NCI-H146 treated with DMSO at 0.1 percent for 48 hours (cell line): ENCODE measurements around the gene PRSS33.

Experiments
- DNase-seq: peaks from one replicate; lab custom pipeline; 2025; ENCODE audit not compliant: unreplicated experiment; lab: John Stamatoyannopoulos, UW

Gene PRSS33

DNA sequence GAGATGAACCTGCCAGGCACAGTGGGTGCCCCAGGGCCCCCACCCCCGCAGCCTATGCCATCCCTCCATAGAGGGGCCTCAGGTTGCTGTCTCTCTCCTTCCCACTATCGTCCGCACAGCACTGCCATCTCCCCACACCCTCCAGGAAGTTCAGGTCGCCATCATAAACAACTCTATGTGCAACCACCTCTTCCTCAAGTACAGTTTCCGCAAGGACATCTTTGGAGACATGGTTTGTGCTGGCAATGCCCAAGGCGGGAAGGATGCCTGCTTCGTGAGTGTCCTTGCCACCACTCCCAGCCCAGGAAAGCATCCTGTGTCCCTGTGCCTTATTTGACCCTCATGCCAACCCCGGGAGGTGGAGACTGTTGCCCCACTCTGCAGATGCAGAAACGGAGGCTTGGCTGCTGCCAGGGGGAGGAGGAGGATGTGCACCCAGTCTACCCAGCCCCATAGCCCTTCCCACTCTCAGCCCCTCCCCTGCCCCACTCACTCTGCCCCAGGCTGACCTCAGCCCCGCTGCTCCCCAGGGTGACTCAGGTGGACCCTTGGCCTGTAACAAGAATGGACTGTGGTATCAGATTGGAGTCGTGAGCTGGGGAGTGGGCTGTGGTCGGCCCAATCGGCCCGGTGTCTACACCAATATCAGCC, 33.6 kb upstream of the PRSS33 start:
- no peak for DNase-seq

DNA sequence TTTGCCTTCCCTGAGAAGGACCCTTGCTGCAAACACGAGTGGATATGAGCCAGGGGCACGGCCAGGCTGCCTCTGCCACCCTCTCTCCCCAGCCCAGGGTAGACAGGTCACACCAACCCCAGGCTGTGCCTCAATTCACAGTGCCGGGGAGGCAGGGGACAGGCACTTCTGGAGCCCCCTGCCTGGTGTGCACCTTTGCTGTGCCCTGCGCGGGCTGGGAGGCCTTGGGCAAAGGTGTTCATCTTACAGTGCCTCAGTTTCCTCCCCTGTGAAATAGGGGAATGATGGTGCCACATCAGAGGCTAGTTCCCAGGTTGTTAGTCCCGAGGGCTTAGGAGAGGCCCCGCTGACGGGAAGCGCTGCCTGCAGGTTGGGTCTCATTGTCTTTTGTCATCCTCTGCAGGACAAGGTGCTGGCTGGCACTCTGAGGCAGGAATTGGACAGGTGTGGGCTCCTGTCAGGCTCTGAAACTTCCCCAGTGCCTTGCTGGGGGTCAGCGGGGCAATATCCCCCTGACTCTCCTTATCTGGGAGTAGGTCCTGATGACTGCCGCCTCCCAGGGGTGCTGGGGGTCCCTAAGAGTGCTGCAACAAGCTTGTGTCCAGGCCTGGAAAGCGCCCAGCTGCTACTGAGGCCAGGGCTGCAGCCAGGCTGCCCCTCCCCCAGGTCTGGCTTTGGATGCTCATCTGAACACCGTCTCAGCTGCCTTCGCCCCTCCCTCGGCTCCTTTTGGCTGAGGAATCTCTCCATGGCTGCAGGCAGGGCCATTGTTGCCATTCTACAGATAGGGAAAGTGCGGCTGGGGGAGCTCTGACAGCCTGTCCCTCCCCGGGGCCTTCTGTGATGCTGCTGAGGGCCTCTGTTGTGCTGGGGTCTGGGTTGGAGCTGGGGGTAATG, 32.8 kb upstream of the PRSS33 start:
- DNase-seq: no peak

DNA sequence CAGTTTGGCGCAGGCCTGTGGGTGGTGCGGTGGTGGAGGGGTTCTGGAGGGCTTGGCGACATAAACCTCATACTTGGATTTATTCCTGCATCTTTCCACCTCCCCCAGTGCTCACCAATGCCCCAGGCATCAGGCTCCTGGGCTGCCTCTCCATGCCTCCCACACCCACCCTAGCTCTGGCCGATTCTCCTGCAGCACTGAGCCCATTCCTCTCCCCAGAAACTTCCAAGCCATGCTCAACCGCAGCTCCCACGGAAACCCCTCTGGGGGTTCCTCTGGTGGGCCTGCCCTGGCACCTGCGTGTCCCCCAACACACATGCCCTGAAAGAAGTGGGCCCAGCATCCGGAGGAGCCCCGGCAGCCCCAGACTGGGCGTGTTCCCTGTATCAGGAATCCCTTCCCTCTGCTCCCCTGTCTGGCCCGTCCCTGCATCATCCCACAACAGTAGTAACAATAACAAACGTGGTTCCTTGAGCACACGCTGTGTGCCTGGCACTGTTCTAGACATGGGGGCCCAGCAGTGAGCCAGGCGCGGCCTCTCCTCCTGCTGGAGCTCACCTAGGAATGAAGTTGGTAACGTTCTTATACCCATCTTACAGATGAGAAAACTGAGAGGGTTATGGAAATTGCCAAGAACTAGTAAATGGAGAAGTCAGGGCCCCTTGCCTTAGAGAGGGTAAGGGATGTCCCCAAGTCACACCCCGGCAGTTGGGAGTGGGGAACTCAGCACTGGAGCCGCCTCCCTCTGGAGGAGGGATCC, 32.0 kb upstream of the PRSS33 start:
- no peak for DNase-seq

DNA sequence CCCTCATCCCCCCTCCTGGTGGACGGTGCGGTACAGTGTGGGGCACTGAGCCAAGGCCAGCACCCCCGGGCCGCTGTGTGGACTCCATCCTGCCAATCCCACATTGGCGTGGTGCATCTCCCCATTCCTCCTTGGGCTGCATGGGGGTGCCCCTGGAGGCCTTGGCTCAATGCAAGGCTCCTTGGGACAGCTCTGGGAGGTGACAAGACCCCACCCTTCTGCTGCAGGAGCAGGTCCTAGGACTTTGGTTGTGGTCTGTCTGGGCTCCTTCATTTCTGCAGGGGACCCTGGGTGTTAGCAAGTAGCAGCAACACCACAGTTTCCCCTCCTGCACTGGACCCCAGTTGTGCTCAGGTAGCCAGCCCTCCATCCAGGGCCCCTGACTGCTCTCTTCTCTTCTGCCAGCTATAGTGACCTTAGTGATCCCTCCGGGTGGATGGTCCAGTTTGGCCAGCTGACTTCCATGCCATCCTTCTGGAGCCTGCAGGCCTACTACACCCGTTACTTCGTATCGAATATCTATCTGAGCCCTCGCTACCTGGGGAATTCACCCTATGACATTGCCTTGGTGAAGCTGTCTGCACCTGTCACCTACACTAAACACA, 31.0 kb upstream of the PRSS33 start:
- DNase-seq: no peak

DNA sequence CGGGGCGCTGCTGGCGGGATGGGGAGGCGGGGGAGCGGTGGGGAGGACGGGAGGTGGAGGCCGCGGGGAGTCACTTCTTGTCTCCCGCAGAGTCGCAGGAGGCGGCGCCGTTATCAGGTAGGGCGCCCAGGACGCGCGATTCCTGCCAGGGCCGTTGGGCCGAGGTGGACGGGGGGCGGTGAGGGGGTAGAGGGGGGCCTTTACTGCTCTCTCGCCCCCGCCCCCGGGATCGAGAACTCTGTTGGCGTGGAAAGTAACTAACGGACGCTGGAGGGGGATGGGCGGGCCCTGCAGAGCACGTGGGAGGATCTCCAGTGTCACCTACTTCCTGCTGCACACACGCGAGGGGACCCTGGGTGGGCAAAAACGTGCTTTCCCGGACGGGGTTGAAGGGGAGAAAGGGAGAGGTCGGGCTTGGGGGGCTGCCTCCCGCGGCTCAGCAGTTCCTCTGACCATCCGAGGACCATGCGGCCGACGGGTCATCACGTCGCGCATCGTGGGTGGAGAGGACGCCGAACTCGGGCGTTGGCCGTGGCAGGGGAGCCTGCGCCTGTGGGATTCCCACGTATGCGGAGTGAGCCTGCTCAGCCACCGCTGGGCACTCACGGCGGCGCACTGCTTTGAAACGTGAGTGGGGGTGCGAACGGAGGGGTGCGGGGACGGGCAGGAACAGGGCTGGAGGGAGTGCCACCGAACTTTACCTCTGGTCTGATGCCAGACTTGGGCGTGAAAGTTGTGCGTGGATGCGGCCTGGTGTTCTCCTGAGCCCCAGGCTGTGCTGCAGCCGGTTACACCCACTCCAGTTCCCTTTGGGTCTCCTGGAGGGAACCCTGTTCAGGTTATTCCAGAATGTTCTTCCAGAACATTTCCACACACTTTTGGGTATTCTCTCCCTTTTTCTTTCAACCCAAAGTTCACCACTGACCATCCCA, 30.2 kb upstream of the PRSS33 start:
- DNase-seq: no peak

DNA sequence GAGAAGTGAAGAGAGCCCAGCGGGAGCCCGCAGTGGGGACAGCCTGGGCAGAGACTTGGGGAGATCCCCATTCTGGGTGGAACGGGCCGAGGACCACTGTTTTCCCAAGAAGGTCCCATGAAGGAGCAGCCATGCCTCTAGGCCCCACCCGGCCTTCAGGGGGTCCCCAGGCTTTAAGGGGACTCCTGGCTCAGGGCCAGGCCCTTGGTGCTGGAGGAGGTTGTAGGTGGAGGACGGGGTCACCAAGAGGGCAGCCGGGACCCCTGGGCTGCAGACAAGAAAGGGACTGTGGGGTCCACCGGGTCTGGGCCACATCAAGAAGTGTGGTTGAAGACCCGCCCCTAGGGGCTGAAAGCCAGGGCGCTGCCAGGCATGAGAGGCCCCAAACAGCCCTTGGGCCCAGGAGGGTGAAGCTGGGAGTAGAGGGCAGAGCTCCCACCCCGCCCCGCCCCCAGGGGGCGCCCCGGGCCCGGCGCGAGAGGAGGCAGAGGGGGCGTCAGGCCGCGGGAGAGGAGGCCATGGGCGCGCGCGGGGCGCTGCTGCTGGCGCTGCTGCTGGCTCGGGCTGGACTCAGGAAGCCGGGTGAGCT, 29.5 kb upstream of the PRSS33 start, which contains the start of gene PRSS21:
Gene PRSS21 (plus strand): TSS at position 487 of the 589 bp plus-strand sequence. CDS start 32 bp downstream, at position 519.
- DNase-seq: no peak

DNA sequence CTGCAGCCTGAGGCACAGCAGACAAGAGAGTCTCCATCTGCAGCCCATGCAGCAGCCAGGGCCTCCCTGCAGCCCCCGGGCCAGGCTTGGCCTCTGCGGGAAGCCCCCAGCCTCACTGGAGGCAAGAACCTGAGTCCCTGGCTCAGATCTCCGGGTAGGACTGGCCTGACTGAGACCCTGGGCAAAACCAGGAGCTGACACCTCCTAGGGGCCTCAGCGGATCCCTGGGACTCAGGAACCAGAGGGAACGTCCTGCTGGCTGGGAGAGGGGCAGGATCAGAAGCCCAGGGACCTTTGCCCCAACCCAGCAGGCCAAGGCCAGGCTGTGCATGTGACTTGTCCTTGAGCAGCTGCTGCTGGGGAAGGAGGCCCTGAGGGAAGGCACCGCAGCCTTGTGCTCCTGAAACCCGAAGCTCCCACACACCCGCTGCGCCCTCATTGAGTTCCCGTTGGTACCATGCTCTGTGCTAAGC, 28.0 kb upstream of the PRSS33 start:
- DNase-seq: no peak

DNA sequence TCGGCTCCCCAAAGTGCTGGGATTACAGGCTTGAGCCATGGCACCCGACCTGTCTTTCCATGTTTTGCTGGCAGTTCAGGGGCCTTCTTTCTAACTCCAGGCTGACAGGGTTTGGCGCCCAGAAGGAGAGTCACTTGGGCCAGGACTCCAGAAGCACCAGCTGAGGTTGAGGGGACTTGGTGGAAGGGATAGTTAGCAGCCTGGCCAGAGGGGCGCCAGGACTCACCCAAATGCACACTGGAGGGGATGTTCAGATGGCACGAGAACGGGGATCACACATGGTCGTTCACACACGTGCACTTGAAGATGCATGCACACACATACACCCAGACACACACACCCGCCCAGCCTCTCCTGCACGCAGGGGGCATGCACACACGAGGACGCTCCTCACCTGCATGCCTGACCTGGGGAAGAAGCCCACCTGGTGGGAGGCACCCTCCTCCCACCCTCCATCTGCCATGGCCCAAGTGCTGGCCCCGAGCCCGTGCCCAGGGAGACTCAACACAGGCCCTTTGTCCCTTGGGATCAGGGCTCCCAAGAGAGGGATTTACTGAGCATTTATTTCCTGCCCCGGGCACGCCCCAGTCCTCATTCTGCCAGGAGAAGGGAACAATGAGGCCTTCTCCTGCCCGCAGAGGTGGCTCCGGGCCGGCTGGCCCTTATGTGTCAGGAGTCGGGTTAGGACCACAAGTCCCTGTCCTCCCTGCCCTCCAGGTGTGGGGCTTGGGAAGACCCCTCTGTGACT, 27.4 kb upstream of the PRSS33 start:
- DNase-seq: no peak

DNA sequence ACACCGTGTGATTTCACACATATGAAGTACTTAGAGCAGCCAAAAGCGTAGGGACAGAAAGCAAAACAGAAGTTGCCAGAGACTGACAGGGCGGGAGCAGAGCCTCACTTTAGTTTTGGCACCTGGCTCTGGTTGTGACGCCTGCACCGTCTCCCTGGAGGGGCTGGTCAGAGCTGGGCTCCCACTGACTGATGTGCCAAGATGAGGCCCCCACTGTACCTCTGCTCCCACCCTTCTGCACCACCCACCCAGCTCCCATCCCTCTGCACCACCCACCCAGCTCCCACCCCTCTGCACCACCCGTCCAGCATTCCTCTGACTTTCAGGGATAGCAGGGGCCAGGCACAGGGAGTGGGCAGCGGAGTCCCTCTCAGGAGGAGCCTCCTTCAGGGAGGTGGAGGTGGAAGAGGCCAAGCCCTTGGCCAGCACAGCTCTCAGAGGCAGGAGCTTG, 26.4 kb upstream of the PRSS33 start:
- DNase-seq: no peak

DNA sequence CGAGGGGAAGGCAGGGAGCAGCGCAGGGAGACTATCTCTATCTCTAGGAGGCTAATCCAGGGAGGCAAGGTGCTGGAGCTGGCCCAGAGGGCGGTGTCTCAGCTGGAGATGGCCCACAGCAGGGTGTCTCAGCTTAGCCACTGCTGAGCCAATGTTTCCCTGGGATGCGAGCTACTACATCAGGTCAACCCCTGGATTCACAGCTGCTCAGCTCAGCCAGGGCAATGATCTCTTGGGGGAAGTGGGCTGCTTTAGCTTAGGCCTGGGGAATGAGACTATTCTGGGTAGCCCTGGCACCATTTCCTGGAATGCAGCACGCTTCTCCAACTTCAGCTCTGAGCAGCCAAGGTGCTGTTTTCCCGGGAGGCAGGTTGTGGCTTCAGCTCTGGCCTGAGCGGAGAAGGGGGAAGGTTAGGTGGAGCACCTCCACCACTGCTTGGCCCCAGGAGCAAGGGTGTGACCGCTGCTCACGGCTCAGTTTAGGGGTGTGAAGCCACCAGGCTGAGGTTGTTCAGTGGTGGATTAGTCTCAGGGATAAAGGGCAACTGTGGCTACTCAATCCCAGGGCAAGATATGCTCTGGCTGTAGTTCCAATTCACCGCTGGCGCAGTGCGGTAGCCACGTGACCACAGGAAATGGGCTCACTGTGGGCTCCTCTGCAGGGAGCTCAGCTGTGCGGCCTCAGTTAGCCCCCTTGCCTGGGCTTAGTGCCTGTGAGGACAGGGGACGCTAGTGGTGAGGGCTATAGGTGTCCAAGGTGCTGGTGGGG, 24.5 kb upstream of the PRSS33 start:
- no peak for DNase-seq

DNA sequence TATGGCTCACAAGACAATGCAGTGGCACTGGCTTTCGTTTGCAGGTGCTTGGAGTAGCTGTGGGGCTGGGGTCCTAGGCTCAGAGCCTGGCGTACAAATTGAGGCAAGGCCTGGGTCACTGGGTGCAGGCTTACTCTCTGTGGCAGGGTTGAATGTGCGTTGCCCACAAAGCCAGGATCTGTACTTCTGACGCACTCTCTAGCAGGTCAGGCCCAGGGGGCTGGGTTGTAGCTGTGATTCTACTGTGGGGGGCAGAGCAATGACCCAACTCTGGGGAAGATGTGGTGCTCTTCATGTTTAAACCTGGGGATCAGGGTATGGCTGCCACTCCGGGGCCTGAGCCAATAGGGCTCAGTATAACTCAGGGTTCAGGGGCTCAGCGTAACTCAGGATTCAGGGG, 23.3 kb upstream of the PRSS33 start:
- no peak for DNase-seq

DNA sequence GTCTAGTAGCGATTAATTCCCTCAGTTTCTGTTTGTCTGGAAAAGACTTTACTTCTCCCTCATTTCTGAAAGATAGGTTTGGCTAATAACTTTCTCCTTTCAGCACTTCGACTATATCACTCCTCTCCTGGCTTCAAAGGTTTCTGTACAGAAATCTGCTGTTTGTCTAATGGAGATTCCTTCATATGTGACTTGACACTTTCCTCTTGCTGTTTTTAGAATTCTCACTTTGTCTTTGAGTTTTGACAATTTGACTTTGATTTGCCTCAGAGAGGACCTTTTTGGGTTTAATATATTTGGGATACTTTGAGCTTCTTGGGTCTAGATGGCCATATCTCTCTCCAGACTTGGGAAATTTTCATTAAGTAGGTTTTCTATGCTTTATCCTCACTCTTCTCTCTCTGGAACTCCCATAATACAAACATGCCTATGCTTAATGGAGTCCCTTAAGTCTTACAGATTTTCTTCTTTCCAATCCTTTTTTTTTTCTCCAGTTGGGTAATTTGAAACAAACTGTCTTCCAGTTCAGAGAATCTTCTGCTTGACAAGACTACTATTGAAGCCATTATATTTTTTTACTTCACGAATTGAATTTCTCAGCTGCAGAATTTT, 21.9 kb upstream of the PRSS33 start:
- no peak for DNase-seq

DNA sequence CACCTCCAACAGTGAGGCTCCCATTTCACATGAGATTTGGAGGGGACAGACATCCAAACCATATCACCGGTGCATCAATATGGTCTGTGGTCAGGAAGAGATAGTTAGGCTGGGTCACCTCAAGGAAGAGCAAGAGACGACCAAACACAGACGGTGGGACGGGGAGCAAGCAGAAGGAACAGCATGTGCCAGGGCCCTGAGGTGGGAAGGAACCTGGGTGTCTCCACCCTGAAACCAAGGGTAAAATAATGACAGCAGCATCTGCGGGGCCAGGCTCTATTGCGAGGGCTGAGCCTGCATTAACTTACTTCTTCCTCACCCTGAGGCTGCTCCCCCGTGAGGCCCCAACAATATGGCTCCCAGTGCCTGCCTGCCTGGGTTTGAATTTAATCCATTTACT, 20.8 kb upstream of the PRSS33 start:
- no peak for DNase-seq

DNA sequence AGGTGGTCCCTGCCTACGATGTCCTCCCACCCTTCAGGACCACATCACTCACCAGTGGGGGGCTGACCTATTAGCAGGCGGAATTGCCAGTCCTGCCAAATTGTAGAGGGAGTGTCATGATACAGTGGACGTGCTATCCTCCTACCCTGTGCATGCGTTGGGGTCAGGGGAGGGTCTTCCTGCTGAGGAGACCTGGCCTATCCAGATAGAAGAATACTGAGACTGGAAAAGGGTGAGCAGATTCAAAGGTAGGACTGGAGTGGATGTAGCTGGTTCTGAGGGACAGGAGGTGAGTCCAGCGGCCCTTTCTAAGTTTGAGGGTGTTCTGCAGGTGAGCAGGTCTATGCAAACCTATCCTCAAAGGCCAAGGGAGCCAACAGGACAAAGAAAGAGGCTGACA, 18.9 kb upstream of the PRSS33 start:
- no peak for DNase-seq

DNA sequence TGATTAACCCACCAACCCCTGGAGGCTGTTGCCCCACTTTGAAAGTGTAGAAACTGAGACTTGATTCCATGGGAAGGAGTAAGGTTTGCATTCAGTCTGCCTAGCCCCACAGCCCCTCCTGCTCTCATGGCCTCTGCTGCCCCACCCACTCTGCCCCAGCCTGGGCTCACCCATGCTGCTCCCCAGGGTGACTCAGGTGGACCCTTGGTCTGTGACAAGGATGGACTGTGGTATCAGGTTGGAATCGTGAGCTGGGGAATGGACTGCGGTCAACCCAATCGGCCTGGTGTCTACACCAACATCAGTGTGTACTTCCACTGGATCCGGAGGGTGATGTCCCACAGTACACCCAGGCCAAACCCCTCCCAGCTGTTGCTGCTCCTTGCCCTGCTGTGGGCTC, 17.4 kb upstream of the PRSS33 start:
- DNase-seq: no peak

DNA sequence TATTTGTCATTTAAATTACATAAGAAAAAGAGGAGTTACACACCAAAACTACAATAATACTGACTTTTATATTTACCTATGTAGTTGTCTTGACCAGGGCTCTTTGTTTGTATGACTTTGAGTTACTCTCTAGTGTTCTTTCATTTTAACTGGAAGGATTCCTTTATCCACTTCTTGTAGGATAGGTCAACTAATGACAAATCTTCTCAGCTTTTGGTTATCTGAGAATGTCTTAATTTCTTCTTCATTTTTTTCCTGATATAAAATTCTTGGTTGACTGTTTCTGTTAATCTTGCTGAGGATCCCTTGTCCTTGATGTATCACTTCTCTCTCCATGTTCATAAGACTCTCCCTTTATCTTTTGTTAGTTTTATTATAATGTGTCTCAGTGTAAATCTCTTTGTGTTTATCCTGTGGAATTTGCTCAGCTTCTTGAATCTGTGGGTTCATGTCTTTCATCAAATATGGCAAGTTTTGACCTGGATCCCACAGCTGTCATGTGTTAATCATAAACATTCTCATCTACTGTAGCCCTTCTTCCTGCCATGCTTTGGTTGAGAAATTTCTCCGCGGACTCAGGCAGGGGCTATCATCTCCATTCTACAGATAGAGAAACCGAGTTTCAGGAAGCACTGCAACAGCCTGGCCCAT, 16.3 kb upstream of the PRSS33 start:
- no peak for DNase-seq

DNA sequence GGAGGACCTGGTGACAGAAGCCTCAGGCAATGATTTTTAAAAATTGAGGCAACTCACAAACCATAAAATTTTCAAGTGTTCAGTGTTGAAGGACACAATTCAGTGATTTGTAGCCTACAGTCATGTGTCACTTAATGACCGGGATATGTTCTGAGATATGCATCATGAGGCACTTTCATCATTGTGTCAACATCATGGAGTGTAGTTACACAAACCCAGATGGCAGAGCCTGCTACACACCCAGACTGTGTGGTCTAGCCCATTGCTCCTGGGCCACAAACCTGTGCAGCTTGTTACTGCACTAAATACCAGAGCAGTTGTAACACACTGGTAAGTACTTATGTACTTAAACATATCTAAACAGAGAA, 12.5 kb upstream of the PRSS33 start:
- DNase-seq: no peak
